Cardiac septum (tissue), 1 donor: ENCODE measurements around the gene KIR2DL3. TPM values are rescaled to one million over a fixed set of nuclear protein-coding genes. Genes with fewer than 3 reads are reported as not detected.
"Not testable (repeated sequence)": the region's sequence is repeated elsewhere in the genome, so short reads cannot be mapped to it uniquely, and the experiment has no call there.

Experiments used
- DNase-seq: peaks from one replicate; pipeline ENCODE4 v3.0.0-alpha.2; 2020; ENCODE audit warnings: low spot score
- intact Hi-C: fragments of 100-400 bp; cut with DNase I; formaldehyde crosslinking; loops from one replicate; pipeline ENCODE4 v1.14.0; 2022
- total RNA-seq: library from RNA; stranded (reverse); fragmentation: NEBNext Ultra II Directional; extraction: Animal tissue kit (Norgen Biotek cat#: 25700); gene quantifications from one replicate; pipeline ENCODE4 v1.2.1, GENCODE V29; 2021
- donor health status: DM: no; HTN: no; CAD: no.

Gene KIR2DL3
- total RNA-seq, 1 donor from 2014 or later, result not detected

DNA sequence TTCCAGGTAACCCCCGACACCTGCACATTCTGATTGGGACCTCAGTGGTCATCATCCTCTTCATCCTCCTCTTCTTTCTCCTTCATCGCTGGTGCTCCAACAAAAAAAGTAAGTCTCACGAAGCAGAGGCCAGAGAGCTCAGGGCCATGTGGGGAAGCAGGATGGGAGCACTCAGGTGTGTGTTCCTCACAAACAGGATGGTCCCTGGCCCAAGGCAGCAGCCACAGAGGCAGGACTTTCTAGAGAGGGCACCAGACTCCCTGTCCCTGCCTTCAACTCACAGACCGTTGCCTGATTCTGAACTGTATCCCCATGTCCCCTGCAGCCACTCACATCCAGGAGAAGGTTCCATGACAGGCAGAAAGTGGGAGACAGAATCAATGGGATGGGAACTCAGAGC lies 44.6 kb downstream of the KIR2DL3 start:
- DNase-seq, intact Hi-C loops: not testable (repeated sequence)

DNA sequence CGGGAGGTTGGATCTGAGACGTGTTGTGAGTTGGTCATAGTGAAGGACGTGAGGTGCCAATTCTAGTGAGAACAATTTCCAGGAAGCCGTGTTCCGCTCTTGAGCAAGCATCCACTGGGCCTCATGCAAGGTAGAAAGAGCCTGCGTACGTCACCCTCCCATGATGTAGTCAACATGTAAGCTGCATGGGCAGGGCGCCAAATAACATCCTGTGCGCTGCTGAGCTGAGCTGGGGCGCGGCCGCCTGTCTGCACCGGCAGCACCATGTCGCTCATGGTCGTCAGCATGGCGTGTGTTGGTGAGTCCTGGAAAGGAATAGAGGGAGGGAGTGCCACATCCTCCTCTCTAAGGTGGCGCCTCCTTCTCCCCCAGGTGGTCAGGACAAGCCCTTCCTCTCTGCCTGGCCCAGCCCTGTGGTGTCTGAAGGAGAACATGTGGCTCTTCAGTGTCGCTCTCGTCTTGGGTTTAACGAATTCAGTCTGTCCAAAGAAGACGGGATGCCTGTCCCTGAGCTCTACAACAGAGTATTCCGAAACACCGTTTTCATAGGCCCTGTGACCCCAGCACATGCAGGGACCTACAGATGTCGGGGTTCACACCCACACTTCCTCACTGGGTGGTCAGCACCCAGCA lies 47.9 kb downstream of the KIR2DL3 start:
- DNase-seq, intact Hi-C loops: not testable (repeated sequence)

DNA sequence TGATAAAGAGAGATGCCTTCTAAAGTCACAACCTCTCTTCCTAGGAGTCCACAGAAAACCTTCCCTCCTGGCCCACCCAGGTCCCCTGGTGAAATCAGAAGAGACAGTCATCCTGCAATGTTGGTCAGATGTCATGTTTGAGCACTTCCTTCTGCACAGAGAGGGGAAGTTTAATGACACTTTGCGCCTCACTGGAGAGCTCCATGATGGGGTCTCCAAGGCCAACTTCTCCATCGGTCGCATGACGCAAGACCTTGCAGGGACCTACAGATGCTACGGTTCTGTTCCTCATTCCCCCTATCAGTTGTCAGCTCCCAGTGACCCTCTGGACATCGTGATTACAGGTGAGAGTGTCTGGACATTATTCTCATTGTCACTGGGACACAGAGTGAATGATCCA lies 49.8 kb downstream of the KIR2DL3 start:
- DNase-seq, intact Hi-C loops: not testable (repeated sequence)

DNA sequence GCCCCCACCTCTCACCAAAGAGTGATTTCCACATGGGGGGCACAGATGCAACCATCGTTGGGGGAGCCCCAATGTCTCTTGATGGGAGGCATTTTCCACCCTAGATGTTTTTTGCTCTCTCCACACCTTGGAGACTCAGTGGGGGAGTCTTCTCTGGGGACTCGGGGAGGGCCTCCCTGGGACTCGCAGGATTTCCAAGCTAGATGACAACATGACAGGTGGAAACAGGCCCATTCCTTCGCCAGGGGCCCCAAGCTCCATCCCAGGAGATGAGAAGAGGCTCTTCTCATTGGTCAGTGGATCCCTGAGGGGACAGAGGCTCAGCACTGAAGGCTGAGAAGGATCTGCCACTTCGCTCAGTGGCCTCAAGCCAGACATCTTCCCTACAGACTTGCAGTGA lies 52.4 kb downstream of the KIR2DL3 start:
- DNase-seq, result no peak
- intact Hi-C loops, result no loop called here

DNA sequence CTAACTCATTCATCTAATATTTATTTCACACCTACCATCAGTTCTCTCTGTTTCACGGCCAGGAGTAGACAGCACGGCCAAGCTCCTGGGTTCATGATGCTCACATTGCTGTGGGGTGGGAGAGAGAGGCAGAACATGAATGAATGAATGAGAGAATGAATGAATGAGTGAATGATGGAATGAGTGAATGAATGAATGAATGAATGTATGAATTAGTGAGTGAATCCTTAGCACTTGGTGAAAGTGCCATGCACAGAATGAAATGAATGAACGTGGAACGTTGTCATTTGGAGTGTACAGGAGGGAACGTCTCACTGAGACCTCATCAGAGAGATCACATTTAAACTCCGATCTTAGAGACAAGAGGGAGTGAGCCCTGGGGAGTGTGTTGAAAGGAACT lies 53.2 kb downstream of the KIR2DL3 start:
- intact Hi-C loops, result no loop called here
- no peak for DNase-seq

DNA sequence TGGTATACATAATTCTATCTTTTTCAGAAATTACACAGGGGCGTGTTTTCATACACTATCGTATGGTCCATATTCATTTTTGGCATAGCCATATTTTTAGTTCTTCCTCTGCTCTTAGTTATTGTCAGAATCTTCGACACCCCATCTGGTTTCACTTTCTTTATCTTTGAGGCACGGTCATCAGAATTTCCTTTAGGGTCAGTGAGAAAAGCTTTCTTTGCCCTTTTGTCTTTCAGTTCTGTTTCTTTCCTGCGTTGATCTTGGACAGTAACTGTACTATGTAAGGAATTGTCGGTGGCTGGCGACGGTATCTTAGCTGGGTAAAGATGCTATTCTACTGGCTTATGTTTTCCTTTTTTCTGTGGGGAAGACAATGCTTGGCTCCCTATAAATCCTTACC lies 54.5 kb downstream of the KIR2DL3 start:
- no peak for DNase-seq
- intact Hi-C loops, result no loop called here

DNA sequence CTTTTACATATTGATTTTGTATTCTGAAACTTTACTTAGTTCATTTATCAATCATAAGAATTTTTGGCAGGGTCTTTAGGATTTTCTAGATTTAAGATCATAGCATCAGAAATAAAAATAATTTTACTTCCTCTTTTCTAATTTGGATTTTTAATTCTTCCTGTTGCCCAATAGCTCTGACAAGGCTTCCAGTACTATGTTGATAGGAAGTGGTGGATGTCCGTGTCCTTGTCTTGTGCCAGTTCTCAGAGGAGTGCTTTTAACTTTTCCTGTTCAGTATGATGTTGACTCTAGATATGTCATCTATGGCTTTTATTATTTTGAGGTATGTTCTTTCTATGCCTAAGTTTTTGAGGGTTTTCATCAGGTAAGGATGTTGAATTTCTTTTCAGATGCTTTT lies 57.4 kb downstream of the KIR2DL3 start:
- intact Hi-C loops, result no loop called here
- no peak for DNase-seq

Other genes with a start within 250 kb of the KIR2DL3 start
- gene LAIR2, start 235.7 kb upstream of the KIR2DL3 start, total RNA-seq, result not detected
- 1.3 TPM for gene LILRA2, start 164.7 kb upstream of the KIR2DL3 start, total RNA-seq
- 0.51 TPM for gene LILRA1, start 144.9 kb upstream of the KIR2DL3 start, total RNA-seq
- gene LILRB1, start 108.0 kb upstream of the KIR2DL3 start, total RNA-seq, result 1.5 TPM
- 1.2 TPM for gene LILRB4, start 75.5 kb upstream of the KIR2DL3 start, total RNA-seq
- gene KIR3DL3, start 14.1 kb upstream of the KIR2DL3 start, total RNA-seq, result not detected
- gene KIR2DL1, start 31.3 kb downstream of the KIR2DL3 start, total RNA-seq, result not detected
- not detected for gene KIR2DL4, start 65.1 kb downstream of the KIR2DL3 start, total RNA-seq
- not detected for gene KIR3DL1, start 78.0 kb downstream of the KIR2DL3 start, total RNA-seq
- not detected for gene KIR2DS4, start 94.2 kb downstream of the KIR2DL3 start, total RNA-seq
- not detected for gene KIR3DL2, start 111.9 kb downstream of the KIR2DL3 start, total RNA-seq
- 0.70 TPM for gene FCAR, start 135.7 kb downstream of the KIR2DL3 start, total RNA-seq
- gene NCR1, start 167.6 kb downstream of the KIR2DL3 start, total RNA-seq, result not detected
- not detected for gene NLRP7, start 209.0 kb downstream of the KIR2DL3 start, total RNA-seq
- gene NLRP2, start 227.9 kb downstream of the KIR2DL3 start, total RNA-seq, result 0.86 TPM